Vagina (tissue), 2 donors: ENCODE measurements around the gene ATP8A1. TPM values are rescaled to one million over a fixed set of nuclear protein-coding genes. Genes with fewer than 3 reads are reported as not detected.

Source experiments
- DNase-seq, 2 donors: peaks; one replicate each; pipeline ENCODE4 v3.0.0-alpha.2; 2017; ENCODE audit errors: extremely low spot score in 2 of 2
- H3K27ac ChIP-seq: fragments of 200-600 bp; sonication (generic); one replicate; pipeline ENCODE4 v1.5.1; 2019
- H3K27me3 ChIP-seq: fragments of 200-600 bp; sonication (generic); one replicate; pipeline ENCODE4 v1.5.1; 2019
- H3K36me3 ChIP-seq, 2 donors: fragments of 200-600 bp; sonication (generic); one replicate each; pipeline ENCODE4 v1.5.1; 2017 to 2019
- H3K4me1 ChIP-seq: fragments of 200-600 bp; sonication (generic); one replicate; pipeline ENCODE4 v1.5.1; 2019
- H3K4me3 ChIP-seq, 2 donors: fragments of 200-600 bp; sonication (generic); 1 replicate in 1 of 2; 2 replicates in 1 of 2; pipeline ENCODE4 v1.5.1; 2016 to 2019
- H3K9me3 ChIP-seq: fragments of 200-600 bp; sonication (generic); one replicate; pipeline ENCODE4 v1.5.1; 2019
- CTCF ChIP-seq, 3 experiments: fragments of 450-650 bp in 2 of 3; fragments of 200-600 bp in 1 of 3; sonication (generic) in 1 of 3; IDR thresholded peaks; one replicate each; pipeline ENCODE4 v1.5.1; 2017 to 2019; ENCODE audit warnings: antibody characterized with exemption in 3 of 3, mild to moderate bottlenecking in 2 of 3, moderate library complexity in 2 of 3
- POLR2A ChIP-seq, 2 donors: fragments of 450-650 bp; IDR thresholded peaks; one replicate each; pipeline ENCODE4 v1.6.1; 2017; ENCODE audit warnings: antibody characterized with exemption in 2 of 2, mild to moderate bottlenecking in 2 of 2, moderate library complexity in 2 of 2
- POLR2AphosphoS5 ChIP-seq, 2 donors: sonication (generic); formaldehyde crosslinking; IDR thresholded peaks; one replicate each; pipeline ENCODE4 v1.9.0; 2017; ENCODE audit warnings: antibody characterized with exemption in 2 of 2, mild to moderate bottlenecking in 2 of 2, low read depth in 1 of 2; ENCODE audit not compliant: insufficient read depth in 1 of 2
- intact Hi-C: fragments of 100-400 bp; cut with DNase I; formaldehyde crosslinking; loops from one replicate; pipeline ENCODE4 v1.15.1; 2023
- total RNA-seq: library from RNA; depleted of rRNA; stranded (reverse); fragments of >200 nt; gene quantifications from one replicate; pipeline ENCODE4 v1.2.3, GENCODE V29; 2016

The ATP8A1 gene
- total RNA-seq, 1 donor from 2014 or later, result 10.8 TPM

DNA sequence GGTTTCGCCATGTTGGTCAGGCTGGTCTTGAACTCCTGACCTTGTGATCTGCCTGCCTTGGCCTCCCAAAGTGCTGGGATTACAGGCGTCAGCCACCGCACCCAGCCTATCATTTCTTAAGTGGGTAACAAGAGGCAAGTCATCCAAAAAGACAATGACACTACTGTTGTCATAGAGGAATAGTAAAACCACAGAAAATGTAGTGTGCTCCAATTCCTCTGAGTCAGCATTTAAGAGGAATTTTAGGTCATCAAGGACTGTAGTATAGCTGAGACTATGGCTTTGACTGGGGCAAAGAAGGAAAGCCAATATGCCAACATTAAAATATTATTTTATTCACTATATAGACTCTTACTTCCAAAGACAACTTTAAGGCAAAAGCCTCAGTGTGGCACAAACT, 48.4 kb downstream of the ATP8A1 start:
- Histone ChIP-seq H3K27ac (no peak overlapping the region), H3K27me3 (no peaks in the 10 kb centered on the region), H3K4me3 (no peak overlapping the region), H3K4me1 (no peaks in the 10 kb centered on the region), H3K36me3 (no peaks in the 10 kb centered on the region), H3K9me3 (no peaks in the 10 kb centered on the region)
- no peak for TF ChIP-seq POLR2AphosphoS5 (IDR thresholded peaks at IDR 0.05; ENCODE audit: insufficient read depth in 1 of 2, low read depth in 1 of 2)
- TF ChIP-seq CTCF (IDR thresholded peaks at IDR 0.05), result no peak
- TF ChIP-seq POLR2A (IDR thresholded peaks at IDR 0.05), result no peak
- intact Hi-C loops, result no loop called here
- DNase-seq, result no peak

DNA sequence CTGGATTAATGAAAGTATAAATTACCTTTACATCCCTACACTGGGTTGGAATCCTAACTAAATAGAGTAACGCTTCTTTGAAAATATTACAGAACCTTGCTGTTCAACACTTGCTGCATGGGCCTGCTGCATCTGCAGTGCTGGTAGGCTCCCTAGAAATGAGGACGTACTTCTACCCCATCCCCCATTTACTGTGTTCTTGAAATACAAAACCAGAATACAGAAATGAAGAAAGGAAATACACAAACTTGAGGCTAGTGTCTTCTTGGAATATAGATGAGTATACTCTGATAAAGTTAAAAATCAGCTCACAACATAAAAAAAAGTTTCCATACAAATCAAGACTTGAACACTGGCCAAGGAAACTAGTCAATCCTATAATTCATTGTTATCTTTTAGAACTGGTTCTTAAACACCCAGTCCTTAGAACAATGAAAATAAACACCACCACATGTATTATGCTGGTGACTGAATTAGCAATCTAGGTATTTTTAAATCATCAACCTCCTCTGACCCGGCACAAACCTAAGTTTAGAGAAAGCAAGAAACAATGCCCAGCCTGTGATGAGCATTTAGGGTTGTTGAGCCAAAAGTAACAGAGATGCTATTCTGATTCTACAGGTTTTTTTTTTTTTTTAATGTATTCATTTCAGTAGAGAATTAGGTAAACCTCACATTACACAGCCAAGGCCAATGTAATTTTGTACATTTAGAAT, 49.7 kb downstream of the ATP8A1 start:
- DNase-seq, result no peak
- intact Hi-C loops, result no loop called here
- Histone ChIP-seq H3K9me3 (no peaks in the 10 kb centered on the region), H3K36me3 (no peaks in the 10 kb centered on the region), H3K4me3 (no peak overlapping the region), H3K27ac (no peak overlapping the region), H3K27me3 (no peaks in the 10 kb centered on the region), H3K4me1 (no peaks in the 10 kb centered on the region)
- TF ChIP-seq CTCF (IDR thresholded peaks at IDR 0.05) (no peak), POLR2A (IDR thresholded peaks at IDR 0.05) (no peak), POLR2AphosphoS5 (IDR thresholded peaks at IDR 0.05; ENCODE audit: insufficient read depth in 1 of 2, low read depth in 1 of 2) (no peak)

DNA sequence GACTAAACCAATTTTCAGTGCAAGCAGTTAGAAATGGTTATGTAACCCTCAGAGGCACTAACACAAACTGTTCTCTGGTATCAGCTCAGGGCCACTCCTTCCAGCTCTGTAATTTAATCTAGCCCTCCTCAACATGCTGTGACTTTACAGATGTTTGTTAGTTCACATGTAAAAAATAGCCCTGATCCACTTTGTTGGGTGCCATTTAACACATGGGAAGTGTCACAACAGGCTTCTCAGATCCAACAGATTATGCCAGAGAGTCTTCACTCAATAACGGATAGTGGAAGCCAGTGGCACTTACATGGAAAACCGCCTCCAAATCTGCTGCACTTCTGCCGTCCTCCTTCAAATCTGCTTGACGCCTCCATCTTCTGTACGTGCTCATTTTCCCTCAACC, 51.6 kb downstream of the ATP8A1 start:
- intact Hi-C loops, result no loop called here
- Histone ChIP-seq H3K4me1 (no peaks in the 10 kb centered on the region), H3K4me3 (no peak overlapping the region), H3K27me3 (no peaks in the 10 kb centered on the region), H3K9me3 (no peaks in the 10 kb centered on the region), H3K36me3 (no peaks in the 10 kb centered on the region), H3K27ac (no peak overlapping the region)
- no peak for DNase-seq
- no peak for TF ChIP-seq POLR2A (IDR thresholded peaks at IDR 0.05)
- no peak for TF ChIP-seq CTCF (IDR thresholded peaks at IDR 0.05)
- TF ChIP-seq POLR2AphosphoS5 (IDR thresholded peaks at IDR 0.05; ENCODE audit: insufficient read depth in 1 of 2, low read depth in 1 of 2), result no peak

- no peaks in the 10 kb centered on the region for H3K36me3 ChIP-seq
- H3K4me1 ChIP-seq, result no peaks in the 10 kb centered on the region
- intact Hi-C loops, result no loop called here
- H3K9me3 ChIP-seq, result no peaks in the 10 kb centered on the region
- H3K27me3 ChIP-seq, result no peaks in the 10 kb centered on the region
- H3K4me3 ChIP-seq, result no peak overlapping the region
- TF ChIP-seq POLR2AphosphoS5 (IDR thresholded peaks at IDR 0.05; ENCODE audit: insufficient read depth in 1 of 2, low read depth in 1 of 2) (no peak), CTCF (IDR thresholded peaks at IDR 0.05) (no peak), POLR2A (IDR thresholded peaks at IDR 0.05) (no peak)
- DNase-seq, result no peak
- H3K27ac ChIP-seq, result no peak overlapping the region
These were observed 53.0 kb downstream of the ATP8A1 start for GRCh38 chr4:42603862-42604261.

DNA sequence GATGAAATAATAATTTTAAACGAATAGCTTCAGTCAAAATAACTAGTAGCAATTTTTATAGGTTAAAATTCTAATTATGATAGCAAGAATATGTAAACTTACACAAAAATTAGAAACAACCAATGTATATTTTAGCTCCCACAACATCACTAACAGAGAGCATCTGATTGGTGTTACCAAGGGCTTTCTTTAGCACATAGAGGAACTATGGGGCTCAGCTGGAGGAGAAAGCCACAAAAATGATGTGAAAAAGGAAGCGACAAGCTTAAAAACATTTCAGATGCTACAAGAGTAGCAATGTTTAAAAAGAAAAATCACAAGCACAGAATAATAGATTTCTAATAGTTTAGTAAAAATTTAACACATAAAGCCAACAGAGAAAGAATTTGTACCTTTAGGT, 56.3 kb downstream of the ATP8A1 start:
- no peak for DNase-seq
- intact Hi-C loops, result no loop called here
- H3K4me1 ChIP-seq, result no peaks in the 10 kb centered on the region
- no peaks in the 10 kb centered on the region for H3K36me3 ChIP-seq
- no peak overlapping the region for H3K27ac ChIP-seq
- H3K9me3 ChIP-seq, result no peaks in the 10 kb centered on the region
- TF ChIP-seq POLR2A (IDR thresholded peaks at IDR 0.05), result no peak
- no peak for TF ChIP-seq CTCF (IDR thresholded peaks at IDR 0.05)
- no peak for TF ChIP-seq POLR2AphosphoS5 (IDR thresholded peaks at IDR 0.05; ENCODE audit: insufficient read depth in 1 of 2, low read depth in 1 of 2)
- no peak overlapping the region for H3K4me3 ChIP-seq
- no peaks in the 10 kb centered on the region for H3K27me3 ChIP-seq
